HEK293 (cell line): ENCODE results near the gene CAMK2G.

Experiments
- CTCF ChIP-seq: fragments of 450-650 bp; formaldehyde crosslinking; IDR thresholded peaks from 2 replicates; pipeline ENCODE4 v1.5.1; 2016; ENCODE audit warnings: missing biosample characterization, missing genetic modification characterization
- HOXA7 ChIP-seq: sonication (generic); formaldehyde crosslinking; IDR thresholded peaks from 2 replicates; pipeline ENCODE4 v1.8.1; 2022; ENCODE audit warnings: missing genetic modification reagents, borderline replicate concordance
- HOXD13 ChIP-seq: sonication (generic); formaldehyde crosslinking; IDR thresholded peaks from 2 replicates; pipeline ENCODE4 v1.8.0; 2022; ENCODE audit warnings: missing genetic modification reagents, borderline replicate concordance
- KLF8 ChIP-seq: fragments of 450-650 bp; formaldehyde crosslinking; IDR thresholded peaks from 2 replicates; pipeline ENCODE4 v1.5.1; 2016; ENCODE audit warnings: missing biosample characterization, missing genetic modification characterization
- ZBTB17 ChIP-seq: fragments of 450-650 bp; formaldehyde crosslinking; IDR thresholded peaks from 2 replicates; pipeline ENCODE4 v1.5.1; 2016; ENCODE audit warnings: missing biosample characterization, missing genetic modification characterization
- ZBTB8A ChIP-seq: fragments of 450-650 bp; formaldehyde crosslinking; IDR thresholded peaks from 2 replicates; pipeline ENCODE4 v1.5.1; 2016; ENCODE audit warnings: missing biosample characterization, missing genetic modification characterization
- ZFP3 ChIP-seq: fragments of 450-650 bp; formaldehyde crosslinking; IDR thresholded peaks from 2 replicates; pipeline ENCODE4 v1.5.1; 2016; ENCODE audit warnings: low read depth, missing biosample characterization, missing genetic modification characterization
- ZNF112 ChIP-seq: fragments of 450-650 bp; formaldehyde crosslinking; IDR thresholded peaks from 2 replicates; pipeline ENCODE4 v1.5.0; 2017; ENCODE audit warnings: missing biosample characterization, missing genetic modification characterization
- ZNF148 ChIP-seq: fragments of 450-650 bp; formaldehyde crosslinking; IDR thresholded peaks from 2 replicates; pipeline ENCODE4 v1.5.0; 2017; ENCODE audit warnings: missing biosample characterization, missing genetic modification characterization, borderline replicate concordance
- ZNF2 ChIP-seq: fragments of 450-650 bp; formaldehyde crosslinking; IDR thresholded peaks from 2 replicates; pipeline ENCODE4 v1.5.1; 2016; ENCODE audit warnings: missing biosample characterization, missing genetic modification characterization
- ZNF214 ChIP-seq: fragments of 450-650 bp; formaldehyde crosslinking; IDR thresholded peaks from 2 replicates; pipeline ENCODE4 v1.5.1; 2017; ENCODE audit warnings: missing biosample characterization, mild to moderate bottlenecking, missing genetic modification characterization, borderline replicate concordance
- ZNF266 ChIP-seq: fragments of 450-650 bp; formaldehyde crosslinking; IDR thresholded peaks from 2 replicates; pipeline ENCODE4 v1.5.1; 2016; ENCODE audit warnings: missing biosample characterization, missing genetic modification characterization, low read depth
- ZNF280C ChIP-seq: fragments of 450-650 bp; formaldehyde crosslinking; IDR thresholded peaks from 2 replicates; pipeline ENCODE4 v1.5.1; 2016; ENCODE audit warnings: missing biosample characterization, missing genetic modification characterization
- ZNF341 ChIP-seq: fragments of 450-650 bp; formaldehyde crosslinking; IDR thresholded peaks from 2 replicates; pipeline ENCODE4; 2016; ENCODE audit warnings: low read depth, missing biosample characterization, missing genetic modification characterization
- ZNF350 ChIP-seq: fragments of 450-650 bp; formaldehyde crosslinking; IDR thresholded peaks from 2 replicates; pipeline ENCODE4 v1.5.0; 2017; ENCODE audit warnings: missing biosample characterization, mild to moderate bottlenecking, missing genetic modification characterization
- ZNF416 ChIP-seq: fragments of 450-650 bp; formaldehyde crosslinking; IDR thresholded peaks from 2 replicates; pipeline ENCODE4 v1.5.1; 2016; ENCODE audit warnings: missing biosample characterization, missing genetic modification characterization
- ZNF433 ChIP-seq: fragments of 450-650 bp; formaldehyde crosslinking; IDR thresholded peaks from 2 replicates; pipeline ENCODE4 v1.5.1; 2016; ENCODE audit warnings: missing biosample characterization, missing genetic modification characterization, low read depth
- ZNF501 ChIP-seq: fragments of 450-650 bp; formaldehyde crosslinking; IDR thresholded peaks from 2 replicates; pipeline ENCODE4 v1.5.1; 2016; ENCODE audit warnings: missing biosample characterization, missing genetic modification characterization
- ZNF518A ChIP-seq: fragments of 450-650 bp; formaldehyde crosslinking; conservative IDR thresholded peaks from 2 replicates; pipeline ENCODE4 v1.5.1; 2016; ENCODE audit warnings: low read depth, missing biosample characterization, missing genetic modification characterization
- ZNF580 ChIP-seq: fragments of 450-650 bp; formaldehyde crosslinking; IDR thresholded peaks from 2 replicates; pipeline ENCODE4 v1.5.1; 2016; ENCODE audit warnings: missing biosample characterization, missing genetic modification characterization
- ZNF585B ChIP-seq: fragments of 450-650 bp; formaldehyde crosslinking; IDR thresholded peaks from 2 replicates; pipeline ENCODE4 v1.5.1; 2016; ENCODE audit warnings: missing biosample characterization, missing genetic modification characterization
- ZNF629 ChIP-seq: fragments of 450-650 bp; formaldehyde crosslinking; IDR thresholded peaks from 2 replicates; pipeline ENCODE4 v1.5.1; 2017; ENCODE audit warnings: missing biosample characterization, missing genetic modification characterization
- ZNF660 ChIP-seq: fragments of 450-650 bp; IDR thresholded peaks from 2 replicates; pipeline ENCODE4 v1.5.1; 2018; ENCODE audit warnings: missing biosample characterization, mild to moderate bottlenecking, missing genetic modification characterization
- ZNF670 ChIP-seq: fragments of 450-650 bp; formaldehyde crosslinking; IDR thresholded peaks from 2 replicates; pipeline ENCODE4 v1.5.1; 2016; ENCODE audit warnings: missing biosample characterization, missing genetic modification characterization, low read depth
- ZNF692 ChIP-seq: fragments of 450-650 bp; formaldehyde crosslinking; IDR thresholded peaks from 2 replicates; pipeline ENCODE4 v1.5.1; 2016; ENCODE audit warnings: missing biosample characterization, missing genetic modification characterization
- ZNF791 ChIP-seq: fragments of 450-650 bp; formaldehyde crosslinking; IDR thresholded peaks from 2 replicates; pipeline ENCODE4 v1.5.1; 2016; ENCODE audit warnings: missing biosample characterization, missing genetic modification characterization
- ZSCAN30 ChIP-seq: fragments of 450-650 bp; IDR thresholded peaks from 2 replicates; pipeline ENCODE4 v1.5.1; 2018; ENCODE audit warnings: missing biosample characterization, mild to moderate bottlenecking, missing genetic modification characterization, moderate library complexity

CAMK2G gene

GRCh38 chr10:73848821-73849489, 25.4 kb downstream of the CAMK2G start (continued):
- no peak for TF ChIP-seq ZSCAN30 (tag by site-specific recombination)
- TF ChIP-seq ZBTB17 (tag by site-specific recombination), result 0 out of 2 replicates have a peak, but pooled peaks have one; percentile 18
- TF ChIP-seq ZNF341 (tag by site-specific recombination), result no peak
- 0 out of 2 replicates have a peak, but pooled peaks have one; percentile 16 for TF ChIP-seq ZNF692 (tag by site-specific recombination)
- TF ChIP-seq ZNF670, result no peak
- TF ChIP-seq ZNF660 (tag by site-specific recombination), result peak; percentile 54; the same call in 1 of the 2 replicates
- no peak for TF ChIP-seq ZNF350 (tag by site-specific recombination)
- TF ChIP-seq ZNF148 (tag by site-specific recombination), result no peak
- TF ChIP-seq ZNF585B (tag by site-specific recombination), result no peak
- no peak for TF ChIP-seq HOXA7 (CRISPR knock-in tag)
- TF ChIP-seq HOXD13 (CRISPR knock-in tag), result no peak
- no peak for TF ChIP-seq ZNF280C
- no peak for TF ChIP-seq ZNF501 (tag by site-specific recombination)
- TF ChIP-seq CTCF (tag by site-specific recombination), result peak; percentile 94
- TF ChIP-seq ZFP3 (tag by site-specific recombination), result no peak
- no peak for TF ChIP-seq ZBTB8A
- no peak for TF ChIP-seq ZNF214 (tag by site-specific recombination)
- TF ChIP-seq ZNF791 (tag by site-specific recombination), result no peak
- TF ChIP-seq ZNF433 (tag by site-specific recombination), result no peak
- no peak for TF ChIP-seq ZNF580 (tag by site-specific recombination)
- peak; percentile 56; the same call in 1 of the 2 replicates for TF ChIP-seq ZNF629 (tag by site-specific recombination)
- no peak for TF ChIP-seq ZNF416 (tag by site-specific recombination)
- TF ChIP-seq ZNF266 (tag by site-specific recombination), result no peak
- TF ChIP-seq ZNF112, result no peak
- peak; percentile 69; the same call in 1 of the 2 replicates for TF ChIP-seq ZNF2 (tag by site-specific recombination)
- TF ChIP-seq KLF8 (tag by site-specific recombination), result no peak
- TF ChIP-seq ZNF518A, result no peak
